ENCODE data around the gene MAB21L4. TPM values are rescaled to one million over a fixed set of nuclear protein-coding genes. Genes with fewer than 3 reads are reported as not detected.
A peak's percentile ranks its signal among the peaks of the same experiment; 100 is the strongest.

Gene MAB21L4
- total RNA-seq, 1 experiment from 2014 or later: not detected

- RAD21 ChIA-PET (ENCODE audit: low non-redundant PET in 1 of 2, low total read pairs in 2 of 2, uncharacterized antibody in 2 of 2, unreplicated experiment in 2 of 2): no interaction called here
- no peak for TF ChIP-seq YY1 (IDR thresholded peaks at IDR 0.05; ENCODE audit: extremely low read depth, insufficient replicate concordance, low read depth, low read length)
Measured at GRCh38 chr2:240925191-240925567, 29.2 kb upstream of the MAB21L4 start.

GRCh38 chr2:240922982-240923537 is 27.1 kb upstream of the MAB21L4 start:
- Histone ChIP-seq H4K20me1 (ENCODE audit: insufficient read depth) (no peaks in the 10 kb centered on the region), H3K27ac (ENCODE audit: low read depth, low read length) (no peak overlapping the region), H2AFZ (ENCODE audit: low read depth, low read length, poor library complexity, severe bottlenecking) (no peak overlapping the region), H3K36me3 (ENCODE audit: control insufficient read depth in 1 of 2, insufficient read depth in 2 of 2, low read length in 2 of 2) (no peaks in the 10 kb centered on the region), H3K9me3 (ENCODE audit: control insufficient read depth in 1 of 2, insufficient read depth in 1 of 2, low read depth in 1 of 2, low read length in 2 of 2) (no peaks in the 10 kb centered on the region), H3K27me3 (ENCODE audit: insufficient read depth, low read length) (no peaks in the 10 kb centered on the region), H3K9ac (ENCODE audit: low read length) (no peak overlapping the region), H3K9me2 (ENCODE audit: insufficient read depth) (no peaks in the 10 kb centered on the region), H3K4me1 (ENCODE audit: control insufficient read depth in 1 of 2, insufficient read depth in 2 of 2, low read length in 2 of 2) (peaks cover 5 to 17% of the 10 kb centered on the region in 2 experiments; a peak in 3 of 4 replicates), H3K4me3 (replicated peaks in 1 of 2; ENCODE audit: low read depth in 1 of 2, low read length in 2 of 2) (no peak overlapping the region), H3K4me2 (ENCODE audit: low read length) (no peak overlapping the region), H3K79me2 (ENCODE audit: insufficient read depth, low read length) (no peaks in the 10 kb centered on the region)
- ChIA-PET POLR2A (no interaction called here), RAD21 (ENCODE audit: low non-redundant PET in 1 of 2, low total read pairs in 2 of 2, uncharacterized antibody in 2 of 2, unreplicated experiment in 2 of 2) (no interaction called here), CTCF (no interaction called here)
- intact Hi-C loops (cut with micrococcal nuclease): no loop called here
- BruUV-seq (replicated peaks): no TSS peak
- ATAC-seq (no peak), DNase-seq (ENCODE audit: low read depth, low spot score) (no peak)
- TF ChIP-seq SIN3A (IDR thresholded peaks at IDR 0.05; ENCODE audit: low read depth) (no peak), ZNF274 (IDR thresholded peaks at IDR 0.05; ENCODE audit: low read depth, low read length) (no peak), FOSL1 (IDR thresholded peaks at IDR 0.05; ENCODE audit: low read depth) (no peak), JUND (IDR thresholded peaks at IDR 0.05) (no peak), POLR2A (IDR thresholded peaks at IDR 0.05; ENCODE audit: borderline replicate concordance, extremely low read depth, insufficient read depth, insufficient read length) (no peak), ZBTB33 (IDR thresholded peaks at IDR 0.05; ENCODE audit: extremely low read depth, insufficient replicate concordance, low read length) (no peak), EGR1 (IDR thresholded peaks at IDR 0.05; ENCODE audit: low read depth) (no peak), EZH2phosphoT487 (IDR thresholded peaks at IDR 0.05; ENCODE audit: borderline replicate concordance) (no peak), ZFX (IDR thresholded peaks at IDR 0.05) (no peak), REST (IDR thresholded peaks at IDR 0.05; ENCODE audit: low read depth) (no peak), CTCF (IDR thresholded peaks at IDR 0.05 in 2 of 3, conservative IDR thresholded peaks at IDR 0.05 in 1 of 3; ENCODE audit: borderline replicate concordance in 1 of 3, insufficient read depth in 1 of 3, low read depth in 2 of 3, low read length in 2 of 3) (no peak), ELF1 (IDR thresholded peaks at IDR 0.05; ENCODE audit: borderline replicate concordance, low read depth) (no peak)

More at GRCh38 chr2:240925191-240925567, 29.2 kb upstream of the MAB21L4 start:
- Histone ChIP-seq H3K79me2 (ENCODE audit: insufficient read depth, low read length) (no peaks in the 10 kb centered on the region), H3K27me3 (ENCODE audit: insufficient read depth, low read length) (no peaks in the 10 kb centered on the region), H3K9ac (ENCODE audit: low read length) (no peak overlapping the region), H2AFZ (ENCODE audit: low read depth, low read length, poor library complexity, severe bottlenecking) (no peak overlapping the region), H3K9me2 (ENCODE audit: insufficient read depth) (no peaks in the 10 kb centered on the region), H3K4me1 (ENCODE audit: control insufficient read depth in 1 of 2, insufficient read depth in 2 of 2, low read length in 2 of 2) (peaks cover 5 to 17% of the 10 kb centered on the region in 2 experiments; a peak in 3 of 4 replicates), H3K4me2 (ENCODE audit: low read length) (no peak overlapping the region), H3K4me3 (replicated peaks in 1 of 2; ENCODE audit: low read depth in 1 of 2, low read length in 2 of 2) (no peak overlapping the region), H3K27ac (ENCODE audit: low read depth, low read length) (no peak overlapping the region), H4K20me1 (ENCODE audit: insufficient read depth) (no peaks in the 10 kb centered on the region), H3K9me3 (ENCODE audit: control insufficient read depth in 1 of 2, insufficient read depth in 1 of 2, low read depth in 1 of 2, low read length in 2 of 2) (no peaks in the 10 kb centered on the region), H3K36me3 (ENCODE audit: control insufficient read depth in 1 of 2, insufficient read depth in 2 of 2, low read length in 2 of 2) (no peaks in the 10 kb centered on the region)
- intact Hi-C loops (cut with micrococcal nuclease): no loop called here
- DNase-seq (ENCODE audit: low read depth, low spot score) (no peak), ATAC-seq (peak; percentile 17; the same call in 1 of the 2 replicates)
- ChIA-PET POLR2A (no interaction called here), CTCF (interaction anchor here (2.6 kb wide), 1 partner anchor 11 kb away, joined by 6 read pairs; no protein-coding TSS in a partner anchor)
- BruUV-seq (replicated peaks): no TSS peak
